Stimulated activated naive CD4-positive, alpha-beta T cell (primary cell): ENCODE results near the gene HPDL.
"Not testable (repeated sequence)": the region's sequence is repeated elsewhere in the genome, so short reads cannot be mapped to it uniquely, and the experiment has no call there.

ENCODE experiments used
- DNase-seq, 6 experiments: peaks; one replicate each; lab custom pipeline; 2025; lab: John Stamatoyannopoulos, UW

The HPDL gene

GRCh38 chr1:45326627-45327623 lies at the start of gene HPDL:
Gene HPDL (plus strand): TSS chr1:45326895. CDS start chr1:45327149, 254 bp downstream.
- DNase-seq: peak; percentile 5 to 51 (median 36)

DNA sequence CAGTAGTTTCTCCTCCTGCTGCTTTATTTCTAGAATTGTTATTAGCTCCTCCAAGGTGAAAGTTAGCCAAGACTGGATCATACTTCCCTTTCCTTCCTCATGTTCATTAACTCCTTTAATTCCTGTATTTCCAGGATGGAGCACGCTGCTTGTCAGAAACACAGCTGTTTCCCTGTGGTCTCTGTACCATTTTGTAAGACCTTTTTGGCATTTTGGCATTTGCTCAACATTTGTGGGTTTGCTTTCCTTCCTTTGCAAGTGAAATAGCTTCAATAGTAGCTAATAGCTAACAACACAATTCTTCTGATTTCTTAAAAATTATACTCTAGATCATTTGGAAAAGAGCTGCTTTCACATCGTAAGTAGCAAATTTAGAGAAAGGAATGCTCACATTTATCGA lies 44.3 kb upstream of the HPDL start:
- no peak for DNase-seq

DNA sequence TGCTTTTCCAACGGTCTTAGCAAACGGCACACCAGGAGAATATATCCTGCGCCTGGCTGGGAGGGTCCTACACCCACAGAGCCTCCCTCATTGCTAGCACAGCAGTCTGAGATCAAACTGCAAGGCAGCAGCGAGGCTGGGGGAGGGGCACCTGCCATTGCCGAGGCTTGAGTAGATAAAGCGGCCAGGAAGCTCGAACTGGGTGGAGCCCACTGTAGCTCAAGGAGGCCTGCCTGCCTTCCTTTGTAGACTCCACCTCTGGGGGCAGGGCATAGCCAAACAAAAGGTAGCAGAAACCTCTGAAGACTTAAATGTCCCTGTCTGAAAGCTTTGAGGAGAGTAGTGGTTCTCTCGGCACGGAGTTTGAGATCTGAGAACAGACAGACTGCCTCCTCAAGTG lies 41.8 kb upstream of the HPDL start:
- not testable (repeated sequence) for DNase-seq

GRCh38 chr1:45286521-45286920 lies 40.2 kb upstream of the HPDL start:
- not testable (repeated sequence) for DNase-seq

GRCh38 chr1:45291002-45291401 lies 35.7 kb upstream of the HPDL start:
- not testable (repeated sequence) for DNase-seq

DNA sequence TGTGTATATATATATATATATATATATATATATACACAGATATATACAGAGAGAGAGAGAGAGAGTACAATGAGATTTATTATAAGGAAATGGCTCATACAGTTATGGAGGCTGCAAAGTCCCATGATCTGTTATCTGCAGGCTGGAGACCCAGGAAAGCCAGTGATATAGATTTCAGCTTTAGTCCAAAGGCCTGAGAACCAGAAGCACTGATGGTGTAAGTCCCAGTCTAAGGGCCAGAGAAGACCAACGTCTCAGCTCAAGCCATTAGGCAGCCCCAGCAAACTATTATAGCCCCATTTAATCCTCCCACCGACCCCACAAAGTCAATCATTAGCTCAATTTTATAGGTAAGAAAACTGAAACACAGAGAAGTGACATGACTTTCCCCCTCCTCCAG lies 35.0 kb upstream of the HPDL start:
- no peak for DNase-seq

DNA sequence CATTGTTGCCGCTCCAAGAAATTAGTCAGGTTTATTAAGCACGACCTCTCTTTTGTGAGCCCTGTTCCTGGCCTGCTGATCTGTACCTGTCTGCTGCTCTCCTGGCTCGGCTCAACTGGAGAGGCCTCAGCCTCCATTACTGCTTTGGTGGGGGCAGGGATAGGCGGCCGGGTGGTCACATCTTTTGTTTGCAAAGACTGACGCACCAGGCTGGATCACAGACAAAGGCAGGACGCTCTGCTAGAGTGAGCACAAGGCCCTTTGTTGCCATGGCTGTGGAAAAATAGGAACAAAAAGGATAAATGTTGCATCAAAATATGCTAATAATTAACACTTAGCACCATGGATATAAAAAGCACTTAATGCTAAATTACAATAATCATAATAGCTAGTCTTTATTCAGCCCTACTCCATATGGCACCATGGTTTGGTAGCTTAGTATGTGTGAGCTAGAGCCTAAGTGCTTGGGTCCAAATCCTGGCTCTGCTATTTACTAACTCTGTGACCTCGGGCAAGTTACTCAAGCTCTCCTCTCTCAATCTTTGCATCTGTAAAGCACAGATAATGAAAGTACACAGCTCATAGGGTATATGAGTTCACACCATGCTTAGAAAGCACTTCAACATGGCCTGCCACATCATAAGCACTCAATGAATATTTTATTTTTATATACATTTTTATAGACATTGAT lies 28.9 kb upstream of the HPDL start:
- DNase-seq: no peak

GRCh38 chr1:45299296-45299695 lies 27.4 kb upstream of the HPDL start:
- no peak for DNase-seq

- peak in 5 of 6 experiments; percentile 5 to 58 (median 12) for DNase-seq
Measured at GRCh38 chr1:45299981-45300668, 26.6 kb upstream of the HPDL start.

DNA sequence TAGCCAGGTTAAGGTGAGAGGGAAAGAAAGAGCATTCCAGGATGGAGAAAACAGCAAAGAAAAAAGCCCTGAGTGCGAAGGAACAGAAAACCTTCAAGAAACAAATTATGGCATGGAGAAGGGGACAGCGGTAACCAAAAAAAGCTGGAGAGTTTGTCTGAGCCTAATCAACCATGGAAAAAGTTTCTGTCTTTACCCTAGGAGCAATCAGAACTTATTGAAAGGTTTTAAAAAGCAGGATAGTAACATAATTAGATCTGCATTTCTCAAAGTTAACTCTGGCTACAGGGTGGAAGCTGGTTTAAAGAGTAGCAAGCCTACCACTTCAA lies 26.1 kb upstream of the HPDL start:
- no peak for DNase-seq

DNA sequence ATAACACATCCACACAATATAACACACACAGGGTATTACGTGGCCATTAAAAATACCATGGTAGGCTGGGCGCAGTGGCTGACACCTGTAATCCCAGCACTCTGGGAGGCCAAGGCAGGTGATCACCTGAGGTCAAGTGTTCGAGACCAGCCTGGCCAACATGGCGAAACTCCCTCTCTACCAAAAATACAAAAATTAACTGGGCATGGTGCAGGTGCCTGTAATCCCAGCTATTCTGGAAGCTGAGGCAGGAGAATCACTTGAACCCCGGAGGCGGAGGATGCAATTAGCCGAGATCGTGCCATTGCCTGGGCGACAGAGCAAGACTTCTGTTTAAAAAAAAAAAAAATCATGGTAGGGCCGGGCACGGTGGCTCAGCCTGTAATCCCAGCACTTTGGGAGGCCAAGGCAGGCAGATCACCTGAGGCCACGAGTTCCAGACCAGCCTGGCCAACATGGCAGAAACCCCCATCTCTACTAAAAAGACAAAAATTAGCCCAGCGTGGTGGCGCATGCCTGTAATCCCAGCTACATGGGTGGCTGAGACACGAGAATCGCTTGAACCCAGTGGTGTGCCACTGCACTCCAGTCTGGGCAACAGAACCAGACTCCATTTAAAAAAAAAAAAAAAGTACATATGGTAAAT lies 24.1 kb upstream of the HPDL start:
- DNase-seq: no peak

DNA sequence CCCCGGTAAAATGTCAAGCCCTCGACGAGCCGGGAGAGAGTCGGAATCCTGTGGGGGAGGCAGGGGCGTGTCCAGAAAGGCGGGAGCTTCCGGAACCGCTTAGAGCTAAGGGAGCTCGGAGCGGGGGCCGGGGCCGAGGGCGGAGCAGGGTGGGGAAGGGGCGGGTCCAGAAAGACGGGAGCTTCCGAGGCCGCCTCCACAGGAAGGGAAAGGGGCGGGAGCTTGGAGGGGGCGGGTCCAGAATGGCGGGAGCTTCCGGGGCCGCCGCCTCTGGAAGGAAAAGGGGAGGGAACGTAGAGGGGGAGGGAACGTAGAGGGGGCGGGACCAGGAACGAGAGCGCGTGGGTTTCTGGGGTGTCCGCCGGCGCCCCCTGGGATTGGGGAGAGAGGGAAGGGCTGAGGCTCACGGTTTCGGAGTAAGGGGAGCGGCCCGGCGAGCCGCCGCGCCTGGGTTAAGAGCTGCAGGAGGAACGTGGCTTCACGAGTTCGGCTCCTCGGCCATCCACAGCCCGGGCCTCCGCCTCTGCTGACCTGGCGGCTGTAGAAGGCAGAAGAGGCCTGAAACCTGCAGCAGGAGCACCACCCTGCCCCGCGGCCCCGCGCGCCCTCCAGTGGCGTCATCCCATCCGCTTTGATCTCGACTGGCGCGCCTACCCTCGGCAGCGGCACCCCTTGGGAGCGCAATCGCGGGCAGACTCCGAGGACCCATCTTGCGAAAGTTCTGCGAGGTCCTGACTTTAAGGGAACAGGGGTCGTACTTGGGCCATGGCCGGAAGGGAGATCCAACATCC lies 23.0 kb upstream of the HPDL start:
- DNase-seq: peak; percentile 94 to 98 (median 98)

GRCh38 chr1:45304311-45305081 lies 22.2 kb upstream of the HPDL start:
- peak in 1 of 6 experiments; percentile 22 for DNase-seq

DNA sequence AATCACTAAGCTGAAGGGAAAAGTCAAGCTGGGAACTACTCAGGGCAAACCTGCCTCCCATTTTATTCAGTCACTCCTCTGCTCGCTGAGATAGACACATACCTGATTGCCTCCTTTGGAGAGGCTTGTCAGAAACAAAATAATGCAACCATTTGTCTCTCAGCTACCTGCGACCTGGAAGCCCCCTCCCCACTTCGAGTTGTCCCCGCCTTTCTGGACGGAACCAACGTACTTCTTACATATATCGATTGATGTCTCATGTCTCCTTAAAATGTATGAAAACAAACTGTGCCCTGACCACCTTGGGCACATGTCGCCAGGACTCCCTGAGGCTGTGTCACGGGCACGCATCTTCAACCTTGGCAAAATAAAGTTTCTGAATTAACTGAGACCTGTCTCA lies 21.5 kb upstream of the HPDL start:
- no peak for DNase-seq

GRCh38 chr1:45306319-45306718 lies 20.4 kb upstream of the HPDL start:
- no peak for DNase-seq

- DNase-seq: no peak
Measured at GRCh38 chr1:45306905-45307304, 19.8 kb upstream of the HPDL start.

GRCh38 chr1:45314266-45314665 lies 12.4 kb upstream of the HPDL start:
- DNase-seq: no peak

DNA sequence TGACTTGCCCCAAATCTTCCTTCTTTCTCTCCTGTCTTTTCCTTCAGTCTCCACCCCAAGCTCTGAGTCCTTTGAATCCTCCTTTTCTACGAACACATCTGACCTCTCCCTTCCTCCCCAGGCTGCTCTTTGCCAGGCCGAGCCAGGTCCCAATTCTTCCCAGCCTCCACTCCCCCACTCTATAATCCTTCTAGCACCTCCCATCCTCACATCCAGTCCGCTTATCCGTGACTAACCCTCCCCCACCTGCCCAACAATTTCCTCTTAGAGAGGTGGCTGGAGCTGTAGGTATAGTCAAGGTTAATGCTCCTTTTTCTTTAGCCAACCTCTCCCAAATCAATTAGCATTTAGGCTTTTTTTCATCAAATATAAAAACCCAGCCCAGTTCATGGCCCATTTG lies 9.5 kb upstream of the HPDL start:
- no peak for DNase-seq

DNA sequence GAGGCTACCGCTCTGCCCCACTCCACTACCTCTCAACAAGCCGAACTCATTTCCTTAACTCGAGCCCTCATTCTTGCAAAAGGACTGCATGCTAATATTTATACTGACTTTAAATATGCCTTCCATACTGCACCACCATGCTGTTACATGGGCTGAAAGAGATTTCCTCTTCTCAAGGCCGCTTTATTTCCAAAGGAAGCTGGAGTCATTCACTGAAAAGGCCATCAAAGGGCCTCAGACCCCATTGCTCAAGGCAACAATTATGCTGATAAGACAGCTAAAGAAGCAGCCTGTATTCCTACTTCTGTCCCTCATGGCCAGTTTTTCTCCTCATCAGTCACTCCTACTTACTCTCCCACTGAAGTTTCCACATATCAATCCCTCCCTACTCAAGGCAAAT lies 6.9 kb upstream of the HPDL start:
- DNase-seq: no peak

GRCh38 chr1:45321444-45321843 lies 5.3 kb upstream of the HPDL start:
- no peak for DNase-seq
